WTC11 (cell line): ENCODE results near the gene GNG13. TPM values are rescaled to one million over a fixed set of nuclear protein-coding genes. Genes with fewer than 3 reads are reported as not detected.

Experiments
- ATAC-seq: fragments of 200-7000 bp; cut with Tn5 transposase; 2 replicates; pipeline ENCODE4 v1.10.0; 2021; ENCODE audit warnings: mild to moderate bottlenecking, moderate library complexity
- CTCF ChIA-PET: fragments of 300-600 bp; sonication (Branson Sonifier 250); formaldehyde crosslinking; loops from one replicate; lab custom pipeline; 2021; ENCODE audit warnings: antibody characterized with exemption; lab: Charles Lee
- POLR2A ChIA-PET: fragments of 350-600 bp; sonication (Branson Sonifier 250); formaldehyde crosslinking; loops from one replicate; lab custom pipeline; 2021; ENCODE audit warnings: antibody characterized with exemption; lab: Charles Lee
- DNase-seq: peaks from one replicate; pipeline ENCODE4 v3.0.0; 2021; ENCODE audit warnings: low spot score
- H3K27ac Mint-ChIP-seq: 2 replicates; pipeline ENCODE4 v1.8.0; 2021; ENCODE audit warnings: mixed read lengths
- H3K27me3 Mint-ChIP-seq: 2 replicates; pipeline ENCODE4 v1.8.0; 2021; ENCODE audit warnings: low read depth, mild to moderate bottlenecking, moderate library complexity, mixed read lengths
- H3K36me3 Mint-ChIP-seq: 2 replicates; pipeline ENCODE4 v1.8.0; 2021; ENCODE audit warnings: mixed read lengths
- H3K4me1 Mint-ChIP-seq: 2 replicates; pipeline ENCODE4 v1.8.0; 2022; ENCODE audit warnings: mixed read lengths
- H3K4me3 Mint-ChIP-seq: 2 replicates; pipeline ENCODE4 v1.8.0; 2021; ENCODE audit warnings: mild to moderate bottlenecking, moderate library complexity, mixed read lengths
- H3K9me3 Mint-ChIP-seq: 2 replicates; pipeline ENCODE4 v1.8.0; 2021; ENCODE audit warnings: mixed read lengths
- ELF4 ChIP-seq: sonication (generic); formaldehyde crosslinking; IDR thresholded peaks from 2 replicates; pipeline ENCODE4 v1.8.1; 2022; ENCODE audit warnings: low read depth, mild to moderate bottlenecking, moderate library complexity, missing genetic modification reagents
- GRHL2 ChIP-seq: fragments of 250-450 bp; sonication (Bioruptor Pico); IDR thresholded peaks from 2 replicates; pipeline ENCODE4 v1.8.0; 2022; ENCODE audit warnings: mild to moderate bottlenecking, moderate library complexity; ENCODE audit not compliant: insufficient replicate concordance, severe bottlenecking
- JAZF1 ChIP-seq: fragments of 250-450 bp; sonication (Bioruptor Pico); IDR thresholded peaks from 2 replicates; pipeline ENCODE4 v1.9.0; 2021; ENCODE audit warnings: moderate library complexity, mild to moderate bottlenecking, inconsistent platforms
- NFATC4 ChIP-seq: fragments of 250-450 bp; sonication (Bioruptor Pico); IDR thresholded peaks from 2 replicates; pipeline ENCODE4 v1.9.0; 2021; ENCODE audit warnings: mild to moderate bottlenecking
- NFE2L1 ChIP-seq: sonication (generic); formaldehyde crosslinking; IDR thresholded peaks from 2 replicates; pipeline ENCODE4 v1.8.1; 2023; ENCODE audit warnings: missing genetic modification reagents
- NR3C1 ChIP-seq: sonication (generic); formaldehyde crosslinking; conservative IDR thresholded peaks from 2 replicates; pipeline ENCODE4 v1.8.1; 2023; ENCODE audit warnings: low read depth, mild to moderate bottlenecking, missing genetic modification reagents
- OVOL2 ChIP-seq: fragments of 250-450 bp; sonication (Bioruptor Pico); IDR thresholded peaks from 2 replicates; pipeline ENCODE4 v1.9.0; 2021; ENCODE audit warnings: mild to moderate bottlenecking, borderline replicate concordance
- ZNF232 ChIP-seq: sonication (generic); formaldehyde crosslinking; IDR thresholded peaks from 2 replicates; pipeline ENCODE4 v1.8.0; 2022; ENCODE audit warnings: mild to moderate bottlenecking, missing genetic modification reagents
- total RNA-seq: library from RNA; stranded (reverse); gene quantifications from 3 replicates; pipeline ENCODE4 v1.2.3, GENCODE V29; 2021
- TF ChIP-seq, protein P1 (sequence below): sonication (generic); formaldehyde crosslinking; IDR thresholded peaks from 2 replicates; pipeline ENCODE4 v1.8.0; 2022; ENCODE audit warnings: mild to moderate bottlenecking, missing genetic modification reagents
- TF ChIP-seq, protein P2 (sequence below): sonication (generic); formaldehyde crosslinking; conservative IDR thresholded peaks from 2 replicates; pipeline ENCODE4 v1.8.1; 2023; ENCODE audit warnings: mild to moderate bottlenecking, low read depth, missing genetic modification reagents, moderate library complexity
- TF ChIP-seq, protein P3 (sequence below): fragments of 250-450 bp; sonication (Bioruptor Pico); IDR thresholded peaks from 2 replicates; pipeline ENCODE4 v1.9.0; 2021; ENCODE audit warnings: moderate library complexity, mild to moderate bottlenecking, inconsistent platforms, borderline replicate concordance
- TF ChIP-seq, protein P4 (sequence below): sonication (generic); formaldehyde crosslinking; IDR thresholded peaks from 2 replicates; pipeline ENCODE4 v1.8.0; 2022; ENCODE audit warnings: missing genetic modification reagents
- TF ChIP-seq, protein P5 (sequence below): sonication (generic); formaldehyde crosslinking; IDR thresholded peaks from 2 replicates; pipeline ENCODE4 v1.8.1; 2023; ENCODE audit warnings: mild to moderate bottlenecking, missing genetic modification reagents, moderate library complexity
- TF ChIP-seq, protein P6 (sequence below): sonication (generic); formaldehyde crosslinking; IDR thresholded peaks from 2 replicates; pipeline ENCODE4 v1.8.1; 2023; ENCODE audit warnings: mild to moderate bottlenecking, missing genetic modification reagents, borderline replicate concordance
- TF ChIP-seq, protein P7 (sequence below): fragments of 200-600 bp; IDR thresholded peaks from 2 replicates; pipeline ENCODE4 v1.8.0; 2022; ENCODE audit warnings: antibody characterized with exemption
- TF ChIP-seq, protein P8 (sequence below): sonication (generic); formaldehyde crosslinking; IDR thresholded peaks from 2 replicates; pipeline ENCODE4 v1.8.0; 2022; ENCODE audit warnings: mild to moderate bottlenecking, missing genetic modification reagents

The GNG13 gene
- total RNA-seq, 1 experiment from 2014 or later, result not detected

DNA sequence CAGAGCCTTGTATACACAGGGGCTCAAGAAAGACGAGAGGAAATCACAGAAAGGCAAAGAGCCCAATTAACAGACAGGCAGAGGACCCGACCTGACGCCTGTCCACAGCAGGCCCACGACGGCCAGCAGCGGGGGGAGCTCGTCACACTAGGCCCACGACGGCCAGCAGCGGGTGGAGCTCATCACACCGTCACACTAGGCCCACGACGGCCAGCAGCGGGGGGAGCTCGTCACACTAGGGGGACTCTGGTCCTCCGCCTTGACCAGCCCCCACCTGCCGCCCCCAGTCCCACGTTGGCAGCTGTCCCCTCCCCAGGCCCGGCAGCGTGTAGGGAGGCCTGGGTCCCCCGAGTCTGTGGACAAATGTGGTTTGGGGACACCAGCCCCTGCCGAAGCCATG is 23.7 kb upstream of the GNG13 start:
- H3K4me1 Mint-ChIP-seq, result peaks cover 4% of the 10 kb centered on the region
- ChIA-PET POLR2A (no interaction called here), CTCF (interaction anchor here (0.6 to 7.8 kb wide), 3 partner anchors 54 to 279 kb away, joined by 3 to 31 read pairs (median 3); no protein-coding TSS in a partner anchor)
- no peaks in the 10 kb centered on the region for H3K36me3 Mint-ChIP-seq
- H3K27me3 Mint-ChIP-seq, result no peaks in the 10 kb centered on the region; the same call in 1 of the 2 replicates
- no peak for DNase-seq
- ATAC-seq, result no peak
- H3K4me3 Mint-ChIP-seq, result no peak overlapping the region
- 0 out of 2 replicates have a peak overlapping the region, but pooled peaks have one; percentile 32 for H3K27ac Mint-ChIP-seq
- TF ChIP-seq, protein P1, sequence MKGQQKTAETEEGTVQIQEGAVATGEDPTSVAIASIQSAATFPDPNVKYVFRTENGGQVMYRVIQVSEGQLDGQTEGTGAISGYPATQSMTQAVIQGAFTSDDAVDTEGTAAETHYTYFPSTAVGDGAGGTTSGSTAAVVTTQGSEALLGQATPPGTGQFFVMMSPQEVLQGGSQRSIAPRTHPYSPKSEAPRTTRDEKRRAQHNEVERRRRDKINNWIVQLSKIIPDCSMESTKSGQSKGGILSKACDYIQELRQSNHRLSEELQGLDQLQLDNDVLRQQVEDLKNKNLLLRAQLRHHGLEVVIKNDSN, result no peak
- TF ChIP-seq, all 79 proteins: peak for 0
- H3K9me3 Mint-ChIP-seq, result no peaks in the 10 kb centered on the region

DNA sequence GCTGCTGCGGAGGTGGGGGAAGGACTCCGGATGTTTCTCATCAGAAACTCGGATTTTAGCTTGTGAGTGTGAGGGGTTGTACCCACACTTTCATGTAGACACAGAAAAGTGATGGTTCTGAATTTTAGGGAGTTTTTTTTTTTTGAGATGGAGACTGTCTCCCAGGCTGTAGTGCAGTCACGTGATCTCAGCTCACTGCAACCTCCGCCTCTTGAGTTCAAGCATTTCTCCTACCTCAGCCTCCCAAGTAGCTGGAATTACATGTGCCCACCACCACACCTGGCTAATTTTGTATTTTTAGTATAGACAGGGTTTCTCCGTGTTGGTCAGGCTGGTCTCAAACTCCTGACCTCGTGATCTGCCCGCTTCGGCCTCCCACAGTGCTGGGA is 22.4 kb upstream of the GNG13 start:
- Mint-ChIP-seq H3K27ac (no peak overlapping the region), H3K36me3 (no peaks in the 10 kb centered on the region), H3K4me3 (no peak overlapping the region), H3K9me3 (no peaks in the 10 kb centered on the region), H3K4me1 (peaks cover 4% of the 10 kb centered on the region), H3K27me3 (no peaks in the 10 kb centered on the region; the same call in 1 of the 2 replicates)
- CTCF ChIA-PET, result interaction anchor here (0.6 to 7.8 kb wide), 3 partner anchors 52 to 280 kb away, joined by 3 to 31 read pairs (median 4); no protein-coding TSS in a partner anchor
- POLR2A ChIA-PET, result no interaction called here
- no peak for ATAC-seq
- no peak for DNase-seq
- TF ChIP-seq NFATC4, result no peak
- TF ChIP-seq NR3C1, result no peak
- TF ChIP-seq, protein P2, sequence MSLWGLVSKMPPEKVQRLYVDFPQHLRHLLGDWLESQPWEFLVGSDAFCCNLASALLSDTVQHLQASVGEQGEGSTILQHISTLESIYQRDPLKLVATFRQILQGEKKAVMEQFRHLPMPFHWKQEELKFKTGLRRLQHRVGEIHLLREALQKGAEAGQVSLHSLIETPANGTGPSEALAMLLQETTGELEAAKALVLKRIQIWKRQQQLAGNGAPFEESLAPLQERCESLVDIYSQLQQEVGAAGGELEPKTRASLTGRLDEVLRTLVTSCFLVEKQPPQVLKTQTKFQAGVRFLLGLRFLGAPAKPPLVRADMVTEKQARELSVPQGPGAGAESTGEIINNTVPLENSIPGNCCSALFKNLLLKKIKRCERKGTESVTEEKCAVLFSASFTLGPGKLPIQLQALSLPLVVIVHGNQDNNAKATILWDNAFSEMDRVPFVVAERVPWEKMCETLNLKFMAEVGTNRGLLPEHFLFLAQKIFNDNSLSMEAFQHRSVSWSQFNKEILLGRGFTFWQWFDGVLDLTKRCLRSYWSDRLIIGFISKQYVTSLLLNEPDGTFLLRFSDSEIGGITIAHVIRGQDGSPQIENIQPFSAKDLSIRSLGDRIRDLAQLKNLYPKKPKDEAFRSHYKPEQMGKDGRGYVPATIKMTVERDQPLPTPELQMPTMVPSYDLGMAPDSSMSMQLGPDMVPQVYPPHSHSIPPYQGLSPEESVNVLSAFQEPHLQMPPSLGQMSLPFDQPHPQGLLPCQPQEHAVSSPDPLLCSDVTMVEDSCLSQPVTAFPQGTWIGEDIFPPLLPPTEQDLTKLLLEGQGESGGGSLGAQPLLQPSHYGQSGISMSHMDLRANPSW, result no peak
- no peak for TF ChIP-seq OVOL2 (CRISPR knock-in tag)
- TF ChIP-seq JAZF1 (CRISPR knock-in tag), result no peak
- TF ChIP-seq, protein P1, result no peak
- no peak for TF ChIP-seq ELF4 (CRISPR knock-in tag)
- no peak for TF ChIP-seq NFE2L1 (CRISPR knock-in tag)
- no peak for TF ChIP-seq GRHL2 (CRISPR knock-in tag)
- no peak for TF ChIP-seq ZNF232 (CRISPR knock-in tag)
- TF ChIP-seq, protein P3, sequence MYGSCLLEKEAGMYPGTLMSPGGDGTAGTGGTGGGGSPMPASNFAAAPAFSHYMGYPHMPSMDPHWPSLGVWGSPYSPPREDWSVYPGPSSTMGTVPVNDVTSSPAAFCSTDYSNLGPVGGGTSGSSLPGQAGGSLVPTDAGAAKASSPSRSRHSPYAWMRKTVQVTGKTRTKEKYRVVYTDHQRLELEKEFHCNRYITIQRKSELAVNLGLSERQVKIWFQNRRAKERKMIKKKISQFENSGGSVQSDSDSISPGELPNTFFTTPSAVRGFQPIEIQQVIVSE (CRISPR knock-in tag), result no peak
- TF ChIP-seq, protein P4, sequence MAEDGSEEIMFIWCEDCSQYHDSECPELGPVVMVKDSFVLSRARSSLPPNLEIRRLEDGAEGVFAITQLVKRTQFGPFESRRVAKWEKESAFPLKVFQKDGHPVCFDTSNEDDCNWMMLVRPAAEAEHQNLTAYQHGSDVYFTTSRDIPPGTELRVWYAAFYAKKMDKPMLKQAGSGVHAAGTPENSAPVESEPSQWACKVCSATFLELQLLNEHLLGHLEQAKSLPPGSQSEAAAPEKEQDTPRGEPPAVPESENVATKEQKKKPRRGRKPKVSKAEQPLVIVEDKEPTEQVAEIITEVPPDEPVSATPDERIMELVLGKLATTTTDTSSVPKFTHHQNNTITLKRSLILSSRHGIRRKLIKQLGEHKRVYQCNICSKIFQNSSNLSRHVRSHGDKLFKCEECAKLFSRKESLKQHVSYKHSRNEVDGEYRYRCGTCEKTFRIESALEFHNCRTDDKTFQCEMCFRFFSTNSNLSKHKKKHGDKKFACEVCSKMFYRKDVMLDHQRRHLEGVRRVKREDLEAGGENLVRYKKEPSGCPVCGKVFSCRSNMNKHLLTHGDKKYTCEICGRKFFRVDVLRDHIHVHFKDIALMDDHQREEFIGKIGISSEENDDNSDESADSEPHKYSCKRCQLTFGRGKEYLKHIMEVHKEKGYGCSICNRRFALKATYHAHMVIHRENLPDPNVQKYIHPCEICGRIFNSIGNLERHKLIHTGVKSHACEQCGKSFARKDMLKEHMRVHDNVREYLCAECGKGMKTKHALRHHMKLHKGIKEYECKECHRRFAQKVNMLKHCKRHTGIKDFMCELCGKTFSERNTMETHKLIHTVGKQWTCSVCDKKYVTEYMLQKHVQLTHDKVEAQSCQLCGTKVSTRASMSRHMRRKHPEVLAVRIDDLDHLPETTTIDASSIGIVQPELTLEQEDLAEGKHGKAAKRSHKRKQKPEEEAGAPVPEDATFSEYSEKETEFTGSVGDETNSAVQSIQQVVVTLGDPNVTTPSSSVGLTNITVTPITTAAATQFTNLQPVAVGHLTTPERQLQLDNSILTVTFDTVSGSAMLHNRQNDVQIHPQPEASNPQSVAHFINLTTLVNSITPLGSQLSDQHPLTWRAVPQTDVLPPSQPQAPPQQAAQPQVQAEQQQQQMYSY (CRISPR knock-in tag), result no peak
- TF ChIP-seq, protein P5, sequence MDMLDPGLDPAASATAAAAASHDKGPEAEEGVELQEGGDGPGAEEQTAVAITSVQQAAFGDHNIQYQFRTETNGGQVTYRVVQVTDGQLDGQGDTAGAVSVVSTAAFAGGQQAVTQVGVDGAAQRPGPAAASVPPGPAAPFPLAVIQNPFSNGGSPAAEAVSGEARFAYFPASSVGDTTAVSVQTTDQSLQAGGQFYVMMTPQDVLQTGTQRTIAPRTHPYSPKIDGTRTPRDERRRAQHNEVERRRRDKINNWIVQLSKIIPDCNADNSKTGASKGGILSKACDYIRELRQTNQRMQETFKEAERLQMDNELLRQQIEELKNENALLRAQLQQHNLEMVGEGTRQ, result no peak
- TF ChIP-seq, protein P6, sequence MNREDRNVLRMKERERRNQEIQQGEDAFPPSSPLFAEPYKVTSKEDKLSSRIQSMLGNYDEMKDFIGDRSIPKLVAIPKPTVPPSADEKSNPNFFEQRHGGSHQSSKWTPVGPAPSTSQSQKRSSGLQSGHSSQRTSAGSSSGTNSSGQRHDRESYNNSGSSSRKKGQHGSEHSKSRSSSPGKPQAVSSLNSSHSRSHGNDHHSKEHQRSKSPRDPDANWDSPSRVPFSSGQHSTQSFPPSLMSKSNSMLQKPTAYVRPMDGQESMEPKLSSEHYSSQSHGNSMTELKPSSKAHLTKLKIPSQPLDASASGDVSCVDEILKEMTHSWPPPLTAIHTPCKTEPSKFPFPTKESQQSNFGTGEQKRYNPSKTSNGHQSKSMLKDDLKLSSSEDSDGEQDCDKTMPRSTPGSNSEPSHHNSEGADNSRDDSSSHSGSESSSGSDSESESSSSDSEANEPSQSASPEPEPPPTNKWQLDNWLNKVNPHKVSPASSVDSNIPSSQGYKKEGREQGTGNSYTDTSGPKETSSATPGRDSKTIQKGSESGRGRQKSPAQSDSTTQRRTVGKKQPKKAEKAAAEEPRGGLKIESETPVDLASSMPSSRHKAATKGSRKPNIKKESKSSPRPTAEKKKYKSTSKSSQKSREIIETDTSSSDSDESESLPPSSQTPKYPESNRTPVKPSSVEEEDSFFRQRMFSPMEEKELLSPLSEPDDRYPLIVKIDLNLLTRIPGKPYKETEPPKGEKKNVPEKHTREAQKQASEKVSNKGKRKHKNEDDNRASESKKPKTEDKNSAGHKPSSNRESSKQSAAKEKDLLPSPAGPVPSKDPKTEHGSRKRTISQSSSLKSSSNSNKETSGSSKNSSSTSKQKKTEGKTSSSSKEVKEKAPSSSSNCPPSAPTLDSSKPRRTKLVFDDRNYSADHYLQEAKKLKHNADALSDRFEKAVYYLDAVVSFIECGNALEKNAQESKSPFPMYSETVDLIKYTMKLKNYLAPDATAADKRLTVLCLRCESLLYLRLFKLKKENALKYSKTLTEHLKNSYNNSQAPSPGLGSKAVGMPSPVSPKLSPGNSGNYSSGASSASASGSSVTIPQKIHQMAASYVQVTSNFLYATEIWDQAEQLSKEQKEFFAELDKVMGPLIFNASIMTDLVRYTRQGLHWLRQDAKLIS (CRISPR knock-in tag), result no peak
- TF ChIP-seq, protein P7, sequence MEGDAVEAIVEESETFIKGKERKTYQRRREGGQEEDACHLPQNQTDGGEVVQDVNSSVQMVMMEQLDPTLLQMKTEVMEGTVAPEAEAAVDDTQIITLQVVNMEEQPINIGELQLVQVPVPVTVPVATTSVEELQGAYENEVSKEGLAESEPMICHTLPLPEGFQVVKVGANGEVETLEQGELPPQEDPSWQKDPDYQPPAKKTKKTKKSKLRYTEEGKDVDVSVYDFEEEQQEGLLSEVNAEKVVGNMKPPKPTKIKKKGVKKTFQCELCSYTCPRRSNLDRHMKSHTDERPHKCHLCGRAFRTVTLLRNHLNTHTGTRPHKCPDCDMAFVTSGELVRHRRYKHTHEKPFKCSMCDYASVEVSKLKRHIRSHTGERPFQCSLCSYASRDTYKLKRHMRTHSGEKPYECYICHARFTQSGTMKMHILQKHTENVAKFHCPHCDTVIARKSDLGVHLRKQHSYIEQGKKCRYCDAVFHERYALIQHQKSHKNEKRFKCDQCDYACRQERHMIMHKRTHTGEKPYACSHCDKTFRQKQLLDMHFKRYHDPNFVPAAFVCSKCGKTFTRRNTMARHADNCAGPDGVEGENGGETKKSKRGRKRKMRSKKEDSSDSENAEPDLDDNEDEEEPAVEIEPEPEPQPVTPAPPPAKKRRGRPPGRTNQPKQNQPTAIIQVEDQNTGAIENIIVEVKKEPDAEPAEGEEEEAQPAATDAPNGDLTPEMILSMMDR, result no peak
- TF ChIP-seq, protein P8, sequence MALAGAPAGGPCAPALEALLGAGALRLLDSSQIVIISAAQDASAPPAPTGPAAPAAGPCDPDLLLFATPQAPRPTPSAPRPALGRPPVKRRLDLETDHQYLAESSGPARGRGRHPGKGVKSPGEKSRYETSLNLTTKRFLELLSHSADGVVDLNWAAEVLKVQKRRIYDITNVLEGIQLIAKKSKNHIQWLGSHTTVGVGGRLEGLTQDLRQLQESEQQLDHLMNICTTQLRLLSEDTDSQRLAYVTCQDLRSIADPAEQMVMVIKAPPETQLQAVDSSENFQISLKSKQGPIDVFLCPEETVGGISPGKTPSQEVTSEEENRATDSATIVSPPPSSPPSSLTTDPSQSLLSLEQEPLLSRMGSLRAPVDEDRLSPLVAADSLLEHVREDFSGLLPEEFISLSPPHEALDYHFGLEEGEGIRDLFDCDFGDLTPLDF (CRISPR knock-in tag), result no peak
